Thyroid gland (tissue), 4 donors: Measurements from ENCODE around the gene CREB5.

ENCODE experiments used
- CTCF ChIP-seq, 6 experiments: fragments of 200-600 bp in 3 of 6; fragments of 450-650 bp in 3 of 6; sonication (generic) in 3 of 6; IDR thresholded peaks; one replicate each; pipeline ENCODE4 v1.5.1; 2016 to 2019; ENCODE audit warnings: antibody characterized with exemption in 6 of 6, mild to moderate bottlenecking in 2 of 6, inconsistent platforms in 1 of 6, moderate library complexity in 1 of 6
- POLR2A ChIP-seq, 2 donors: fragments of 450-650 bp; IDR thresholded peaks; one replicate each; pipeline ENCODE4 v1.6.1; 2017; ENCODE audit warnings: antibody characterized with exemption in 2 of 2, mild to moderate bottlenecking in 2 of 2, moderate library complexity in 1 of 2

GRCh38 chr7:28382144-28382543 lies 30.2 kb upstream of the CREB5 start:
- TF ChIP-seq CTCF (IDR thresholded peaks at IDR 0.05) (no peak), POLR2A (IDR thresholded peaks at IDR 0.05) (no peak)
